Naive thymus-derived CD8-positive, alpha-beta T cell (primary cell): Measurements from ENCODE around the gene RTN4RL1. TPM values are rescaled to one million over a fixed set of nuclear protein-coding genes. Genes with fewer than 3 reads are reported as not detected.
A peak's percentile ranks its signal among the peaks of the same experiment; 100 is the strongest.

Experiments
- ATAC-seq, 2 donors: fragments of 150-1000 bp; cut with Tn5 transposase in 1 of 2; sonication (Bioruptor Pico), chemical (Tn5 transposase) in 1 of 2; 1 replicate in 1 of 2; 2 replicates in 1 of 2; pipeline ENCODE4 v1.10.0; 2021; ENCODE audit warnings: mild to moderate bottlenecking in 2 of 2, moderate library complexity in 2 of 2
- POLR2A ChIA-PET: fragments of 350-600 bp; sonication (Branson Sonifier 250); formaldehyde crosslinking; loops from one replicate; lab custom pipeline; 2021; ENCODE audit warnings: antibody characterized with exemption; lab: Charles Lee
- DNase-seq, 10 donors: peaks; one replicate each; pipeline versions ENCODE4 v3.0.0 to v3.0.0-alpha.2; 2020 to 2022
- H3K27ac Mint-ChIP-seq, 10 donors: one replicate each; pipeline ENCODE4 v1.8.0; 2020 to 2022; ENCODE audit warnings: mild to moderate bottlenecking in 10 of 10, mixed read lengths in 10 of 10, moderate library complexity in 4 of 10, inconsistent platforms in 1 of 10
- H3K27me3 Mint-ChIP-seq, 5 donors: one replicate each; pipeline ENCODE4 v1.8.0; 2021 to 2022; ENCODE audit warnings: mixed read lengths in 5 of 5
- H3K36me3 Mint-ChIP-seq, 3 donors: one replicate each; pipeline ENCODE4 v1.8.0; 2020 to 2022; ENCODE audit warnings: mixed read lengths in 3 of 3, mild to moderate bottlenecking in 2 of 3, inconsistent platforms in 1 of 3
- H3K4me1 Mint-ChIP-seq, 4 donors: one replicate each; pipeline ENCODE4 v1.8.0; 2021 to 2022; ENCODE audit warnings: mixed read lengths in 4 of 4
- H3K4me3 Mint-ChIP-seq, 10 donors: one replicate each; pipeline ENCODE4 v1.8.0; 2020 to 2022; ENCODE audit warnings: mild to moderate bottlenecking in 10 of 10, mixed read lengths in 10 of 10, moderate library complexity in 6 of 10, inconsistent platforms in 1 of 10
- H3K9me3 Mint-ChIP-seq, 9 donors: one replicate each; pipeline ENCODE4 v1.8.0; 2020 to 2022; ENCODE audit warnings: mixed read lengths in 9 of 9, mild to moderate bottlenecking in 3 of 9, inconsistent platforms in 1 of 9, moderate library complexity in 1 of 9
- polyA plus RNA-seq, 3 donors: library from polyadenylated mRNA; unstranded; fragments of 300-500 nt; fragmentation: Illumina TruSeq; gene quantifications; one replicate each; pipeline ENCODE4 v1.2.3, GENCODE V29; 2021
- total RNA-seq, 8 experiments: library from RNA in 2 of 8; stranded (reverse) in 2 of 8; gene quantifications; one replicate each; pipeline ENCODE4 v1.2.3 and lab custom pipeline; 2021 to 2026

RTN4RL1 gene
- total and polyA plus RNA-seq, 5 experiments from 2014 or later, result 0.25 to 0.57 (median 0.41) TPM

- POLR2A ChIA-PET, result no interaction called here
- ATAC-seq, result no peak
- peaks cover 0 to 3% (median 0%) of the 10 kb centered on the region in 4 donors for H3K4me1 Mint-ChIP-seq
- H3K4me3 Mint-ChIP-seq, result no peak overlapping the region
- H3K36me3 Mint-ChIP-seq, result no peaks in the 10 kb centered on the region
- peaks cover 0 to 6% (median 0%) of the 10 kb centered on the region in 5 donors for H3K27me3 Mint-ChIP-seq
- H3K9me3 Mint-ChIP-seq, result no peaks in the 10 kb centered on the region
- DNase-seq, result no peak
- peak overlapping the region in 1 of 10 donors; percentile 28 for H3K27ac Mint-ChIP-seq
Measured at GRCh38 chr17:1928976-1929375, 96.2 kb downstream of the RTN4RL1 start.

- peaks cover 0 to 9% (median 2%) of the 10 kb centered on the region in 5 donors for H3K27me3 Mint-ChIP-seq
- H3K9me3 Mint-ChIP-seq, result no peaks in the 10 kb centered on the region
- H3K4me3 Mint-ChIP-seq, result no peak overlapping the region
- H3K4me1 Mint-ChIP-seq, result peaks cover 0 to 1% (median 0%) of the 10 kb centered on the region in 4 donors
- H3K36me3 Mint-ChIP-seq, result no peaks in the 10 kb centered on the region
- H3K27ac Mint-ChIP-seq, result no peak overlapping the region
- POLR2A ChIA-PET, result no interaction called here
- DNase-seq (no peak), ATAC-seq (no peak)
Measured at GRCh38 chr17:1920948-1921351, 104.2 kb downstream of the RTN4RL1 start.

- POLR2A ChIA-PET, result no interaction called here
- DNase-seq (no peak), ATAC-seq (no peak)
- Mint-ChIP-seq H3K27ac (no peak overlapping the region), H3K4me1 (peaks cover 0 to 1% (median 0%) of the 10 kb centered on the region in 4 donors), H3K4me3 (no peak overlapping the region), H3K9me3 (no peaks in the 10 kb centered on the region), H3K36me3 (no peaks in the 10 kb centered on the region), H3K27me3 (peaks cover 0 to 13% (median 5%) of the 10 kb centered on the region in 5 donors)
Measured at GRCh38 chr17:1919201-1919600, 105.9 kb downstream of the RTN4RL1 start.

- no peak overlapping the region for H3K27ac Mint-ChIP-seq
- H3K9me3 Mint-ChIP-seq, result no peaks in the 10 kb centered on the region
- no peak for ATAC-seq
- H3K4me3 Mint-ChIP-seq, result no peak overlapping the region
- DNase-seq, result no peak
- no peaks in the 10 kb centered on the region for H3K36me3 Mint-ChIP-seq
- POLR2A ChIA-PET, result no interaction called here
- H3K4me1 Mint-ChIP-seq, result peaks cover 0 to 1% (median 0%) of the 10 kb centered on the region in 4 donors
- peaks cover 0 to 13% (median 8%) of the 10 kb centered on the region in 5 donors for H3K27me3 Mint-ChIP-seq
Measured at GRCh38 chr17:1918346-1919162, 106.6 kb downstream of the RTN4RL1 start.

- POLR2A ChIA-PET, result no interaction called here
- ATAC-seq, result no peak
Measured at GRCh38 chr17:1916963-1917715, 108.0 kb downstream of the RTN4RL1 start.

GRCh38 chr17:1916316-1916715 lies 108.8 kb downstream of the RTN4RL1 start:
- DNase-seq (no peak), ATAC-seq (no peak)
- Mint-ChIP-seq H3K27ac (no peak overlapping the region), H3K4me3 (no peak overlapping the region), H3K9me3 (no peaks in the 10 kb centered on the region), H3K27me3 (peaks cover 10 to 30% (median 20%) of the 10 kb centered on the region in 5 donors), H3K36me3 (no peaks in the 10 kb centered on the region), H3K4me1 (peaks cover 0 to 1% (median 0%) of the 10 kb centered on the region in 4 donors)
- POLR2A ChIA-PET, result no interaction called here

More at GRCh38 chr17:1916963-1917715, 108.0 kb downstream of the RTN4RL1 start:
- H3K4me3 Mint-ChIP-seq, result no peak overlapping the region
- H3K36me3 Mint-ChIP-seq, result no peaks in the 10 kb centered on the region
- no peak for DNase-seq
- H3K27me3 Mint-ChIP-seq, result peaks cover 3 to 22% (median 13%) of the 10 kb centered on the region in 5 donors
- no peaks in the 10 kb centered on the region for H3K9me3 Mint-ChIP-seq
- H3K27ac Mint-ChIP-seq, result no peak overlapping the region
- H3K4me1 Mint-ChIP-seq, result peaks cover 0 to 1% (median 0%) of the 10 kb centered on the region in 4 donors

- DNase-seq (no peak), ATAC-seq (no peak)
- no peaks in the 10 kb centered on the region for H3K9me3 Mint-ChIP-seq
- POLR2A ChIA-PET, result no interaction called here
- H3K27me3 Mint-ChIP-seq, result peaks cover 10 to 34% (median 20%) of the 10 kb centered on the region in 5 donors
- H3K4me3 Mint-ChIP-seq, result no peak overlapping the region
- peaks cover 0 to 1% (median 0%) of the 10 kb centered on the region in 4 donors for H3K4me1 Mint-ChIP-seq
- H3K27ac Mint-ChIP-seq, result no peak overlapping the region
- no peaks in the 10 kb centered on the region for H3K36me3 Mint-ChIP-seq
Measured at GRCh38 chr17:1915889-1916288, 109.2 kb downstream of the RTN4RL1 start.

GRCh38 chr17:1914661-1915083 lies 110.5 kb downstream of the RTN4RL1 start:
- no peaks in the 10 kb centered on the region for H3K36me3 Mint-ChIP-seq
- ATAC-seq (peak in 1 of 2 donors; percentile 35), DNase-seq (no peak)
- H3K4me1 Mint-ChIP-seq, result peaks cover 0 to 1% (median 0%) of the 10 kb centered on the region in 4 donors
- no peak overlapping the region for H3K4me3 Mint-ChIP-seq
- POLR2A ChIA-PET, result no interaction called here
- no peaks in the 10 kb centered on the region for H3K9me3 Mint-ChIP-seq
- peaks cover 14 to 43% (median 22%) of the 10 kb centered on the region in 5 donors for H3K27me3 Mint-ChIP-seq
- H3K27ac Mint-ChIP-seq, result no peak overlapping the region

- Mint-ChIP-seq H3K4me1 (peaks cover 0 to 6% (median 4%) of the 10 kb centered on the region in 4 donors), H3K9me3 (no peaks in the 10 kb centered on the region), H3K4me3 (no peak overlapping the region), H3K27me3 (peaks cover 20 to 49% (median 30%) of the 10 kb centered on the region in 5 donors), H3K36me3 (no peaks in the 10 kb centered on the region), H3K27ac (no peak overlapping the region)
- POLR2A ChIA-PET, result no interaction called here
- DNase-seq (no peak), ATAC-seq (no peak)
Measured at GRCh38 chr17:1913702-1914101, 111.4 kb downstream of the RTN4RL1 start.

GRCh38 chr17:1912146-1912545 lies 113.0 kb downstream of the RTN4RL1 start:
- Mint-ChIP-seq H3K9me3 (no peaks in the 10 kb centered on the region), H3K27me3 (peaks cover 20 to 61% (median 35%) of the 10 kb centered on the region in 5 donors), H3K4me3 (no peak overlapping the region), H3K36me3 (no peaks in the 10 kb centered on the region), H3K4me1 (peaks cover 4 to 12% (median 7%) of the 10 kb centered on the region in 4 donors), H3K27ac (no peak overlapping the region)
- POLR2A ChIA-PET, result no interaction called here
- DNase-seq (no peak), ATAC-seq (no peak)

- Mint-ChIP-seq H3K36me3 (no peaks in the 10 kb centered on the region), H3K4me3 (no peak overlapping the region), H3K27me3 (peaks cover 29 to 73% (median 40%) of the 10 kb centered on the region in 5 donors), H3K9me3 (no peaks in the 10 kb centered on the region), H3K27ac (no peak overlapping the region), H3K4me1 (peaks cover 7 to 21% (median 10%) of the 10 kb centered on the region in 4 donors)
- POLR2A ChIA-PET, result no interaction called here
- DNase-seq (no peak), ATAC-seq (no peak)
Measured at GRCh38 chr17:1909985-1910384, 115.1 kb downstream of the RTN4RL1 start.

- POLR2A ChIA-PET, result interaction anchor here (0.8 kb wide), 1 partner anchor 240 kb away, joined by 3 read pairs; no protein-coding TSS in a partner anchor
- Mint-ChIP-seq H3K4me3 (peak overlapping the region; percentile 50 to 76 (median 66)), H3K27ac (peak overlapping the region in 1 of 10 donors; percentile 15), H3K27me3 (peaks cover 28 to 72% (median 40%) of the 10 kb centered on the region in 5 donors), H3K4me1 (peaks cover 7 to 21% (median 10%) of the 10 kb centered on the region in 4 donors), H3K9me3 (no peaks in the 10 kb centered on the region), H3K36me3 (no peaks in the 10 kb centered on the region)
- ATAC-seq (peak; percentile 60 to 76), DNase-seq (peak in 7 of 10 donors; percentile 7 to 67 (median 23))
Measured at GRCh38 chr17:1908699-1909309, 116.3 kb downstream of the RTN4RL1 start.
